ENCODE data around the gene EFNA2. TPM values are rescaled to one million over a fixed set of nuclear protein-coding genes. Genes with fewer than 3 reads are reported as not detected.

EFNA2 gene
- total and polyA plus RNA-seq, 2 of the 8 experiments (the other 6 are each of a cell fraction or from before 2014, with no cell fraction given), result 4.0 to 7.0 TPM

DNA sequence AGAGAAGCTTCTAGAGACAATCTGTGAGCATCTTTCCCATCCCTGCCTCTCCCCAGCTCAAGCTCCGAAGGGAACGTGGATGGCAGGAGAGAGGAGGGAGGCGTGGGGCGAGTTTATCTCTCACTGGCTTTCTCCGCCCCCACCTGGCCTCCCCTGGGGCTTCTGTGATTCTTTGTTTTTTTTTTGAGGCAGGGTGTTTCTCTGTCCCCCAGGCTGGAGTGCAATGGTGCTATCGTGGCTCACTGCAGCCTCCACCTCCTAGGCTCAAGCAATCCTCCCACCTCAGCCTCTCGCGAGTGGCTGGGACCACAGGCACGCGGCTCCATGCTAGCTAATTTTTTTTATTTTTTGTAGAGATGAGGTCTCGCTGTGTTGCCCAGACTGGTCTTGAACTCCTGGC is 23.0 kb downstream of the EFNA2 start:
- CTCF ChIA-PET (ENCODE audit: partially characterized antibody), result interaction anchor here (0.5 to 1.4 kb wide), 4 partner anchors 37 to 1152 kb away, joined by 3 to 6 read pairs (median 3); no protein-coding TSS in a partner anchor
- no peak overlapping the region for H4K8ac ChIP-seq (ENCODE audit: extremely low read depth, insufficient read depth, low read length)

More for the DNA sequence above, 23.0 kb downstream of the EFNA2 start:
- 81% methylated on average over 11 of the region's 11 CpGs; no CpG with 5 or more reads in 1 of the 2 experiments for WGBS, 2 experiments (ENCODE audit: extremely low coverage in 1 of 2, insufficient coverage in 1 of 2, insufficient read length in 1 of 2, insufficient replicate concordance in 2 of 2, low coverage in 1 of 2, low lambda C conversion rate in 2 of 2, missing lambda C conversion rate in 1 of 2)
- Histone ChIP-seq H3K4me1 (replicated peaks in 1 of 4; ENCODE audit: control insufficient read depth in 3 of 4, insufficient read depth in 4 of 4, low read length in 3 of 4) (peaks cover 0 to 4% (median 1%) of the 10 kb centered on the region in 4 experiments; a peak in 2 of 7 replicates), H3K27me3 (replicated peaks in 1 of 4; ENCODE audit: control insufficient read depth in 3 of 4, extremely low read depth in 1 of 4, insufficient read depth in 3 of 4, low read length in 3 of 4) (no peaks in the 10 kb centered on the region), H3K36me3 (ENCODE audit: control insufficient read depth in 2 of 4, insufficient read depth in 4 of 4, low read length in 3 of 4) (no peaks in the 10 kb centered on the region), H3K23me2 (ENCODE audit: low read depth, low read length) (no peaks in the 10 kb centered on the region), H2BK15ac (ENCODE audit: low read length) (no peak overlapping the region), H3K9me3 (ENCODE audit: insufficient read depth in 2 of 2, low read depth in 1 of 2, low read length in 1 of 2) (no peaks in the 10 kb centered on the region), H4K5ac (ENCODE audit: insufficient read length, low read depth, low read length) (no peak overlapping the region), H3K23ac (ENCODE audit: insufficient read length) (no peak overlapping the region), H2AK5ac (ENCODE audit: low read depth, low read length) (no peak overlapping the region), H3K4ac (replicated peaks; ENCODE audit: insufficient read length, low read depth, low read length) (no peak overlapping the region), H3K9ac (replicated peaks in 1 of 4; ENCODE audit: extremely low read depth in 1 of 4, low read depth in 3 of 4, low read length in 3 of 4) (no peak overlapping the region), H2BK12ac (ENCODE audit: low read depth, low read length) (no peak overlapping the region), H3K79me1 (ENCODE audit: low read depth, low read length) (no peaks in the 10 kb centered on the region), H3K56ac (replicated peaks; ENCODE audit: insufficient read length, low read depth, low read length) (no peak overlapping the region), H2BK5ac (ENCODE audit: low read depth, low read length) (no peak overlapping the region), H3K18ac (ENCODE audit: extremely low read depth, low read length) (no peak overlapping the region), H2AFZ (ENCODE audit: low read length) (no peak overlapping the region), H4K20me1 (replicated peaks in 1 of 2; ENCODE audit: control insufficient read depth in 1 of 2, insufficient read depth in 2 of 2, low read length in 2 of 2) (no peaks in the 10 kb centered on the region), H4K91ac (replicated peaks; ENCODE audit: insufficient read length, low read length) (no peak overlapping the region), H3K27ac (ENCODE audit: low read depth, low read length) (no peak overlapping the region), H3K14ac (ENCODE audit: insufficient read length) (no peak overlapping the region), H2BK120ac (replicated peaks; ENCODE audit: low read depth, low read length) (no peak overlapping the region), H2BK20ac (ENCODE audit: low read length) (no peak overlapping the region), H3K4me2 (ENCODE audit: insufficient read depth in 1 of 2, low read depth in 2 of 2, low read length in 2 of 2) (no peak overlapping the region), H3K4me3 (ENCODE audit: extremely low read depth in 1 of 4, insufficient read depth in 2 of 4, low read depth in 3 of 4, low read length in 4 of 4) (no peak overlapping the region), H3K79me2 (ENCODE audit: control insufficient read depth in 1 of 2, insufficient read depth in 2 of 2, low read length in 2 of 2) (no peaks in the 10 kb centered on the region)
- POLR2A ChIA-PET (ENCODE audit: partially characterized antibody), result interaction anchor here (1.0 to 4.0 kb wide), 3 partner anchors 9 to 40 kb away, joined by 3 to 18 read pairs (median 3); partner anchors contain the start of gene CIRBP
- FAIRE-seq (no peak), DNase-seq (ENCODE audit: low read depth in 1 of 2, low spot score in 2 of 2) (no peak)
- TF ChIP-seq CBX5 (IDR thresholded peaks at IDR 0.05; ENCODE audit: low read depth, low read length) (no peak), TCF12 (IDR thresholded peaks at IDR 0.05; ENCODE audit: low read depth, low read length) (no peak), CHD2 (IDR thresholded peaks at IDR 0.05; ENCODE audit: low read length) (no peak), CEBPB (IDR thresholded peaks at IDR 0.05; ENCODE audit: low read depth, low read length) (no peak), TAF7 (optimal IDR thresholded peaks at IDR 0.05; ENCODE audit: borderline replicate concordance, low read depth, low read length) (no peak), BRCA1 (IDR thresholded peaks at IDR 0.05; ENCODE audit: low read depth, low read length) (no peak), GABPA (IDR thresholded peaks at IDR 0.05; ENCODE audit: borderline replicate concordance, insufficient read depth, low read length) (no peak)
- TF ChIP-seq, protein P1, sequence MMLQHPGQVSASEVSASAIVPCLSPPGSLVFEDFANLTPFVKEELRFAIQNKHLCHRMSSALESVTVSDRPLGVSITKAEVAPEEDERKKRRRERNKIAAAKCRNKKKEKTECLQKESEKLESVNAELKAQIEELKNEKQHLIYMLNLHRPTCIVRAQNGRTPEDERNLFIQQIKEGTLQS (IDR thresholded peaks at IDR 0.05; ENCODE audit: insufficient read depth, low read depth, low read length), result no peak
